ENCODE data around the gene GGTLC1.
"Not testable (repeated sequence)": the region's sequence is repeated elsewhere in the genome, so short reads cannot be mapped to it uniquely, and the experiment has no call there.

GGTLC1 gene

DNA sequence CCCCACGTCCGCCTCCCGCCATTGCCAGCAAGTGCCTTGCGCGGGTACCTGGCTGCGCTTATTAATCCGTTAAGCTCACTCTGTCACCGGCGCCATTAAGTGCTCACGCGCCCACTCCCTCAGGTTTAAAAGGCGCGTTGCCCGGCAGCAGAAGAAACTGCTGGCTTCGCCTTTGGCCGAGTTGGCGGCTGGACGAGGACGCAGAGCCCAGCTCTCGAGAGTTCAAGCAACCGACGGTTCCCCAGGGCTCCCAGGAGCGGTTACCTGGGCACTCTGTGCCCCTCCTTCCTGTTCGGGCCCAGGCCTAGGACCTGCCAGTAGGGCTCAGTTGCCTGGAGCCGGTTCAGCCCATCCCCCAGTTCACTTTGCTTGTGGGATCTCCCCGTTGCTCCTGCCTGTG lies at the start of gene GGTLC1:
TSS of gene GGTLC1 (minus strand) at position 219 of the 400 bp plus-strand sequence. CDS start 2,168 bp downstream, outside the sequence.
- no peak for DNase-seq

DNA sequence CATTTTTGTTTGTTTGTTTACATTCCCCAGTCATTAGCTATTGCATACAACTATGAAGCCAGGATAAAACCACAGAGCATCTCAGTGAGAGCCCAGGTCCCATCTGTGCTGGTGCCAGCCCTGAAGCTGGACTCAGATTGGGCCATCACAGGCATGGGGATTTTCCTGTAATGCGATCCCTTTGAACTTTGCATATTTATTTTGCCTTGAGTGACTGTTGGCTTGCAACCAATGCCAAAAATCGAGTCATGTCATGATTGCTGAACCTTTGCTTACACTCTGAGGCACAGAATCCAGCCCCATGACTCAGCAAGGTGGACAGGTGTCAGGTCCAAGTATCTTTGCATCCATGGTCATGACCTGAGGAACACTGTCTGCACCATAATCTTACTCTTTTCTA lies 46.2 kb upstream of the GGTLC1 start:
- DNase-seq: no peak

DNA sequence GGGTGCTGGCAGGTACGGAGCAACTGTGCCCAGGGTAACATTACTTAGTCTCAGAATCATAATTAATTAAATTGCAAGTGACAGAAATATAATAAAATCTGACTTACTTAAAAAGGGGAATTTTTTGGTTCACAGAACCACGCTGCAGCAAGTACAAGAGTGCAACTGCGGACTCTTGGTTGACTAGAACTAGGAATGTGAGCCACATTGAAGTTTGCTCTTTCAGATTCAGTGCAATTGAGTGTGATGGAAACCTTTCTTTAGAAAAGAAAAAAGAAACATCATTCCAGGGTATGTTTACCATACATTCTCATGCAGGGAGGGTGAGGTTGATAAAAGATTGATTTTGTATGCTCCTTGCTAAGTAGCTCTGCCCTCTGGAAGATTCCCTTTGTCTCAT lies 45.0 kb upstream of the GGTLC1 start:
- DNase-seq: no peak

DNA sequence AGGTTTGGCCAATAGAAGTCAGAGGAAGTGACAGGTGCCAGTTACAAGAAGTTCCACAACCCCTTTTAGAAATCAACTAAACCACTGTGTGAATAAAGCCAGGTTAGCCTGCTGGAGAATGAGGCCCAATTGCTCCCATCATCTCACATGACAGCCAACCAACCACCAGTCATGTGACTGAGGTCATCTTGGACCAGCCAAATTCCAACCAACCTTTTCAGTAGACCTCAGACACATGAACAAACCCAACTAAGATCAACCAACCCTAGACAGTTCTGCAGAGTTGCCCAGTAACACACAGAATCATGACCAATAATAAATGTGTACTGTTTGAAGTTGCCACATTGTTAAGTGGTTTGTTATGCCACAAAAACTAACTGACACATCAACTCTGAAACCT lies 44.6 kb upstream of the GGTLC1 start:
- no peak for DNase-seq

DNA sequence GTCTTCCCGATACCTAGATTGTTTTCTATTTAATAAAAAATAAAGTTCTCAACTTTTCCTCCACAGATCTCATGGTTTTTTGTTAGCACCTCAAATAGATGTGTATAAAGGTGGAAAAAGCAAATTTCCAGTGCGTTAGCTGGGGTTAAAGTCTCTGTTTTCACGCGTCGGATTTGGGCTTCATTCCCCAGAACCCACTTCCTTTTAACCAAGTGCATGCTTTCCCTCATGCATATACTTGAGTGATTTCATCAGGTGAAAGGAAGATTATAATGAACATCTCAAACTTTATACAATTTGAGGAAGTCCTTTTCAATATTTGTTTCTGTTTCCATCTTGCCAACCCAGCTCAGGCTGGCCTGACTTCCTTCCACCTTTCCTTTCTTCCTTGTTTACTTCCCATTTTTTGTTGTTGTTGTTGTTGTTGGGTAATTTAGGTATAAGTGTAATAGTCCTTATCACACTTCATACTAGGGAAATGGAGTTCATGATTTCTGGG lies 43.9 kb upstream of the GGTLC1 start:
- no peak for DNase-seq

DNA sequence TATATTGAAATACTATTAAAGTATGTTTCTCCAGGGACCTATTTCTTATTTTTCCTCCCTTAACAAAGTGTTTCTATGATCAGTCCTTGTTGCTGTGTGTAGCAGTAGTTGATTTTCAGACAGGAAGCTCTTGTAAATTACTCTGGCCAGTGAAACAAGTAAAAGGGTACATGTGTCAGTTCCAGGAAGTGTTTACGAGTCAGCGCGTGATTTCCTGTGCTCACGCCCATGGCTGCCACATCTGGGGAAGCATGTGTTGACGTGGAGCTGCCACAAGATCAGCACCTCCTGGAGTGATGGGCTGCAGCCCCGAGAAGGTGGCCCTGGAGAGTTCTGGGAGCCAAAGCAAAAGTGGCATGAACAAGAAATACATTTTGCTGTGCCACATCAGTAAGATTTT lies 38.6 kb upstream of the GGTLC1 start:
- DNase-seq: peak; percentile 33

DNA sequence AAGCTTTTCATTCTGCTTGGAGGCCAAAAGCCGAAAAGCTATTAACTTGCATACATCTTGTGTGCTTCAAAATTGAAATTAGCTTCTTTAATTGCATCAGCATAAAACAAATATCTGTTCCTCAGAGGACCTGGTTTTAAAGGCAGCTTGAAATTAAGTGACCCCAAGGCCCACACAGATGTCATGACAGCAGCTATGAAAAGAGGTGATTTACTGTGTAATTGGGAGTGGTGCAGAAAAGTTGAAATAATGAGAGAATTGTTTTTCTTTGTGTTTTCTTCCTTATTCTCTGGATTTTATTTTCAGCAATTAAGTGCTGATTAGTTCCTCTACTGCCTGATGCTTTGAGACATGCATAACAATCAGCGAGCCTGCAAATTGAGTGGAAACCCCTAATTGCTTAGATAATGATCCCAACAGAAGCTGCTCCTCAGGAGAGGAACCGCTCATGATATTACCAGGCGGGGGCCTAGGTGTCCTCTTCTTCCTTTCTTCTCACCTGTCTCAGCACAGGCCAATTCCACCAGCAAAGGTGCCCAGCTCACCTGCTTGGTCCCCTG lies 34.1 kb upstream of the GGTLC1 start:
- DNase-seq: no peak

DNA sequence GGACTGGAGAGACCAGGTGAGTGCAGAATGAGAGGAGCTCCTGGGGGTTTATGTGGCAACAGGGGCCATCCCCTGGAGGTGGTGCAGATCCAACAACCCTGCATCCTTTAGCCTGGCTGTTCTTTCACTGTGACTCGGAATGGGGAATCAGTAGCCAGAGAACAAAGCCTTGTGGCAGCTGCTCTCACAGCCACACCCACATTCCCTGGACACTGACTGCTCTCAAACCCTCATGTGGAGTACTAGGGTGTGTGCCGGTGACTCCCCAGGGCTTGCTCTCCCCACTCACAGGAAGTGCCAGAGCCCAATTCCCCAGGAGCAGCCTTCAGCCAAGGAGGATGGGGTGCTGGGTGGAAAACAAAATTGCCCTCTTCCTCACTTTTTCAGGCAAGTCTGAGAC lies 30.2 kb upstream of the GGTLC1 start:
- no peak for DNase-seq

DNA sequence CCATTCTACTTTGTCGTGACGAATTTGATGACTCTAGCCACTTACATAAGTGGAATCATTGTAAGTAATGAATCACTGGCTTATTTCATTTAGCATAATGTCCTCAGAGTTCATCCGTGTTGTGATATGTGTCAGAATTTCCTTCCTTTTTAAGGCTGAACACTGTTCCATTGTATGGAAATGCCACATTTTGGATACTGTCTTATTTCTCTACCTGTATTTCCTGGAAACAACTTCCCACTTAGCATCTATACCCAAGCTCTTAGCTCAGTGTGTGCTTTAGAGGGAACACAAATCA lies 28.8 kb upstream of the GGTLC1 start:
- DNase-seq: no peak

DNA sequence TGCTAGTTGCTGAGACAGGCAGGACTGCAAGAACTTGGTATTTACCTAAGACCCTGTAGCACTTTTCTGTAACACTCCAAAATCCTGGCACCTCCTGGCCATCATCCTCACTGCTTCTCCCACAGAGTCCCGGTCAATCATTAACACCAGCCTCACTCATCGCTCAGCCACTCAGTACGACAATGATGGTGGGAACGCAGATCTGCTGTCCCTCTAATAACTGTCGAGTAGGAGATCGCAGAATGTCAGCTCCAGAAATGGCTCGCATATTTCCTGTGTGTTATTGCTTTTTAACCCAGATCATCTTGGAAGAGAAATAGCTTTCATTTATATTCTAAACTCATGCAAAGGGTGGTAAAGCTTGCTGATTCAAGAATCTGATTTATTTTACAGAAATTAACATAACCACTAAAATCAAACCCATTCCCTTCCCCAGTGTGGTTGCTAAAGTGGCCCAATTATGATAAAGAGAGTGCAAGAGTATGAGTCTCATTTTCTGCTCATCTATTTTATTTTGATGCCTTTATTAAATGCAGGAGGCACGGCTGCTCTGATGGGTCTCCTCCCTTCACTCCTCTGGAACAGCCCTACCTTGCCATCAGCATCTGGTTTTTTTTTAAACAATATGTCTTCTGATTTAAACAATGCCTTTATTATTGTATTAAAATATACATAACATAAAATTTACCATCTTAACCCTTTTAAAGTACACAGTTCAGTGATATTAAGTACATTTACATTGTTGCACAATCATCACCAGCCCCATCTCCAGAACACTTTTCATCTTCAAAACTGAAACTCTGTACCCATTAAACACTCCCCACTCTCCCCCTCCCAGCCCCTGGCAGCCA lies 28.3 kb upstream of the GGTLC1 start:
- DNase-seq: no peak

DNA sequence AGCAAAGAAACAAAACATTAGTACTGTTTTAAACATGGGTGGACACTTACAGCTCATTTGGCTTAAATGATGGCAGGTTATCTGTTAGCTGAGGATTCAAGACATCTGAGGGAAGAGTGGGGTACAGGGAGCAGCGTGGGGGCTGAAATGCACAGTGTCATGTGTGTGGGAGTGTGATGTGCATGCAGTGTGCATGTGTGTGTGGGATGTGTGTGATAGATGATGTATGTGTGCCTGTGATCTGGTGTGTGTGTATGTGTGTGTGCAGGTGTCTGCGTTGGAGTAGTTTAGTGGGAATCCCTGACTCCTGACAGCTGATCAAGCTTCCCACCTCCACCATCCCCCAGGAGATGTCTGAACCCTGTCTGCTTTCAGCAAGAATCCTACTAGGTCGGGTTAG lies 25.4 kb upstream of the GGTLC1 start:
- no peak for DNase-seq

DNA sequence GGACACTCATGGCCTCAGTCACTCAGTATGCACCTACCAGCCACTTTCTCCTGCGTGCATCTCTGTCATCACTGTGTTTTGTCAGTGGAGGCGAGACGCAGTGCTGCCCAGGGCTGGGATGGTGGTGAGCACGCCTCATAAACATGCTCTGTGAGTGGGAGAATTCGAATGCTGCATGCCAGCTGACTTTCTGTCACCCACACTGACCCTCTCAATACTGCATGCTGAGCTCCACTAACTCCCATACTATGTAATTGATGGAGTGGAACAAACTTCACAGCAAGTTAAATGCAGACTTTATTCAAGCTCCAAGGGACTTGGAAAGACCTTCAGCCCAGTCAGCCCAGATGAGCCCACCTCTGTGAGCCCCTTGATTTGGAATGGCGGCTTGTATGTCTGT lies 22.7 kb upstream of the GGTLC1 start:
- no peak for DNase-seq

DNA sequence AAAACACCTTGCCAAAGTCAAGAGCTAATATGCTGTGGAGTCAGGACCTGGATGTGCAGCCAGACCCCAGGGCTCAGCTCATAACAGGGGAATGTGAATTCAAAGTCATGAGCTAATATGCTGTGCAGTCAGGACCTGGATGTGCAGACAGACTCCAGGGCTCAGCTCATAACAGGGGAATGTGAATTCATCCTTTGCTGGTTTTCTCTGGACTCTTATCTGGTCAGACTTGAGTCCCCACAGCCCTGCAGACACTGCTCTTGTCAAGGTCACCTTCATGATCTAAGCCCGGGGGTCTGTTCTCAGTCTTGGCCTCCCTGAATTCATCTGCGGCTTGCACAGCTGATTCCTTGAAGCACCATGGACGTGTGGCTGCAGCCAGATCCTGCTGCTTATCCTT lies 19.2 kb upstream of the GGTLC1 start:
- no peak for DNase-seq

DNA sequence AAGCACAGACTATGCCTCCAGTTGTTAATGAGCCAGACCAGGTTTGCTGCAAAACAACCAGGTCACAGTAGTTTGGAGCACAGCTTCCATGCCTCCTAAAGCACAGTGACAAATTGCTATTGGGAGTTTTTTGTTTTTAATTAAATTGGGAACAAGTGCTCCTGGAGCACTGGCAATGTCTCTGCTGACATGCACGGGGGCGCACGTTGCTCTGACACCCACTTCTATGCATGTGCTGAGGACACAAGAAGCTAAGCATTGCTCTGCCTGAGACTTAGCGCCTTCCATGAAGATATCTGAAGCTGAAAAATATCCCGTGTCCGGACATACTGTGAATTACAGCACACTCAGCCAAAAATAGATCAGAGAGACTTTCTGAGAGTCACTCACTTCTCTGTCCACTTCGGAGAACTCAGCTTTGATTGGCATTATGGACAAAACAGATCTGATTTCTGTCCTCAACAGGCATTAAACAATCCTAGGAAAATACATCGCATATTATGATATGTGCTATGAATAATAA lies 18.6 kb upstream of the GGTLC1 start:
- DNase-seq: no peak

DNA sequence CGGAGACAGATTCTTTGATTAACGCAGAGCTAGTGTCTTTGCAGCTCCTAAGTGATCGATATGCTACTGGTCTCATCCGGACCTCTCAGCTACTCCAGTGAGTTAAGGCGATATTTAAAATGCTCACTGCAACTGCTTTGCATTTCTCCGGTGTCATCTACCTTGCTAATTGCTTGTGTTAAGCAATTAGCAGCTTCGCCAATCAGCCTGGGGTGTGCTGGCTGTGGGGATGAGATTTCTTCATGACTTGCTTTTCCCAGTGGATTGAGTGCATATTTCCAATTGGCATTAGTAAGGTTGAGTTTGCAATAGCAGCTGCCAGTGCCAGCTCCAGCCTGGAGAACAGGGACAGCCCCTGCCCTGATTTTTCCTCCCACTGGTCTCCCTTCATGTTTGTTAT lies 18.0 kb upstream of the GGTLC1 start:
- DNase-seq: no peak

DNA sequence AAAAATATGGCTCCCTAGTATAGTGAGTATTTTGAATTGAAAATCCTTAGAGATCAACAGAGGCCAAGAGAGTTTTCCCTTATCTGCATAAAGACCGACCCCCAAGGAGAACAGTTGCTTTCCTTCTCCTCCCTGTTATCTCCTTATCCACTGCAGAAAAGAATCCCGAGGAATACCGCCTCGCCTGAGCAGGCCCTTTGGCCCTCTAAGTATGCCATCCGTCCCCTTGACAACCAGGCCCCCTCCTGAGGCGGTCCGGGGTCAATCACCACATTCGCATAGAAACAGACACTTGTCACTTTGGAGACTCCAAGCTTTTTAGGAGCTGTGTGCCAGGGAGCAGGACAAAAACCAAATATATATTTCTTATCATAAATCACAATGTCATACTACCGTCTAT lies 15.9 kb upstream of the GGTLC1 start:
- DNase-seq: no peak

DNA sequence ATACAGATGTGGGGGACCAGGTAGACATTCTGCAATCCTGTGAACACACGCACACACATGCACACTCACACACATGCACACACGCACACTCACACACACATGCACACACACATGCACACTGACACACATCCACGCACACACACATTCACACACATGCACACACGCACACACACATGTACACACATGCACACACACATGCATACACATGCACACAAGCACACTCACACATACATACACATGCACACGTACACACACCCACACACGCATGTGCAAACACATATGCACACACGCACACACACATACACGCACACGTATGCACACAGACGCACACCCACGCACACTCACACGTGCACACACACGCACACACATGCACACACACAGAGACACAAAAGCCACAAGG lies 14.3 kb upstream of the GGTLC1 start:
- no peak for DNase-seq

DNA sequence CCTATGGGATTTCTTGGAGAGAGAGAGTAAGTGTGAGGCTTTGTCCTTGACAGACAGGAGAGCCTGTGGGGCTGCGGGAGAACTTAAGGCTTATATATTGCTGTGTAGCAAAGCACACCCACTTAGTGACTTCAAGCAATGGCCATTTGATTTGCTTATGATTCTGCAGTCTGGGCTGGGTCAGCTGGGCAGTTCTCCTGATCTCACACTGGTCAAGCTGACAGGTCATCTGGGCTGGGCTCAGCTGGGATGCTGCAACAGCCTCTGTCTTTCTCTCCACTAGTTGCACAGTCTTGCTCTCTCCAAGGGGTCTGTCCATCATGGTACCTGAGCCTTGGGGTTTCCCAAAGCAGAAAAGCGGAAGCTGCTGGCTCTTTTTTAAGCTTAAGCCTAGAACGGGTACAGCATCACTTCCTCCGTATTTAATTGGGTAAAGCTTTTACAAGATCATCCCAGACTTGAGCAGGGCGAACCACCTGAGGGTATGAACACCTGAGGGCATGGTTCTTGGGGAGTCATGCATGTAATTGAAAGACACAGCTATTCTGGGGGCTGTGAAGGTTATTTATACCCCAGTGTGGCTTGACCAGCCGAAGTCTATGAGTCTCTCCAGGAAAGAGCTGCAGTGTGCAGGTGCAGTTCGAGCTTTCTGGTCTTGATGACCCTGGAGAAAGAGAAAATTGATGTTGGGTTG lies 13.3 kb upstream of the GGTLC1 start:
- no peak for DNase-seq

DNA sequence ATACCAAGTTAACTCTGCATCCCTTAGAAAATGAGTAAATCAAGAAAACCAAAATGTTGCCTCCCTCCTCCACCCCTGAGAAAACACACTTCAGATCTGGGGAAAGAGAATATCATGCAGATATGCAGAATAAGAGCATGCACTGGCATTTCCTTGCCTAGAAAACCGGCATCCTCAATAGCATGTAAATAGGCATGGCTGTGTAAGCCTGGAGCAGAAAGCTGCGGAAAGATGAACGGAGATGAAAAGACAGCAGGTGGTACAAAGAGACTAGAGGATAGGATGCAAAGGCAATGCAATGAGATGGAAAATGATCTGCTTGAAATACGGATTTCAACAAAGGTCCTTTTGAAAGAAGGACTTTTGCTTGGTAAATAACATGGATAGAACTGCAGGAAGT lies 10.3 kb upstream of the GGTLC1 start:
- no peak for DNase-seq

DNA sequence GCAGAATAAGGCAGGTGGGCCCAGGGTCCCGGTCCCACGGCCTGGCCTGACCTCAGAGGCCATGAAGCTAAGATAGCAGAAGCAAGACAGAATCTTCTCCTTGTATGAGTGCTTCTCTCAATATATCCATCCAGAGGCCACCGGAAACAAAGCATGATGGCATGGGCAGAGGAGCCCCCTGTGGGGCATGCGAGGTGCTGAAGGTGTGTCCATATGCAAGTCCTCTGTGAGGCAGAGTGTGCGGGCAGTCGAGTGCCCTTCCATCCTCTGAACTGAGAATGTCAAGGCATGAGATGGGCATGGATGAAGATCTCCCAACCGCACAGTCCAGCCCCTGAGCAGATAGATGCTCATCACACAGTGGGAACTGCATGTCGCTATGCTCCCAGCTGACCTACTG lies 9.8 kb upstream of the GGTLC1 start:
- no peak for DNase-seq

DNA sequence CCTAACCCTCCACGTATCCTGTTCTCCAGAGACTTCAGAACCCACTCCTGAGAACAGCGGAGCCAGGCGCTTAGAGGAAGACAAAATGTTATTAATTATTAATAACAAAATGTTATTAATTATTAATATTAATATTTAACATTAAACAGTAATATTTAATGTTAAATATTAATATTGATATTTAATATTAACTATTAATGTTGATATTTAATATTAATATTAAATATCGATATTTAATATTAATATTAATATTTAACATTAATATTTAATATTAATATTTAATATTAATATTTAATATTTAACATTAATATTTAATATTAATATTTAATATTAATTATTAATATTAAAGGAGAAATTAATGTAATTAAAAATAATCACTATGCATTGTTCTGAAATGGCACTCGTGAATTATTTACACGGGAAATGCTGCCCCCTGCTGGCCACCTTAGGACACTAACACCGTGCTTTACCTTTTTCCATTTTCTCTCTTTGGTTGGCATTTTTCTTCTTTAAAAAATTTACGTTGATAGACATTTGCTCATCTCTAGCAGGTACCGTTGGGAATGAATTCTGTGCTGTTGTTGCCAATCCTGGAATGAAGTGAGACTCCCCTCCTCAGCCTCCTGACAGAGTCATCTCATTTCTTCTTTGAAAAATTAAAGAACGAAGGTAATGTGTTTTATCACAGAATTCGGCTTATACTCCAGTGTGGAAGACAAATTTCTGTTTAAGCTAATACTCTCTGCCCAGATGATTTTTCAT lies 7.5 kb upstream of the GGTLC1 start:
- DNase-seq: peak; percentile 67

DNA sequence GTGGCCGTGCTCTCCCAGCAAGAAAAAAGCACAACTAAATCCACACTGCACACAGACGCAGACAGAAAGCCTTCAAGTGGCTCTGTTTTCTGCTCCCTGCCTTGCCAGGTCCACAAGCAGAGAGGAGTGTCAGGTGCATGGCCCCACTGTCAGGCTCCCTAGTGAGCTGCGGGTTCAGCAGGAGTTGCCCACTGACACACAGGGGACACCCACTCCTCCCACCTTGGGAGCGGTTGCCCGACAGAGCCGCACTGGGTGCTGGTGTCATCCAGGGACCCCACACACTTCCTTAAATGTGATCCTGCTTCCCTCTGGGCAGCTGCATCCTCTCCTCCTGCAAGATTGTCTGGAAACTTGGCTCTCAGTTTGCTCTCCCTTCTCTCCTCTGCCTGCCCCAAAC lies 6.7 kb upstream of the GGTLC1 start:
- DNase-seq: not testable (repeated sequence)

DNA sequence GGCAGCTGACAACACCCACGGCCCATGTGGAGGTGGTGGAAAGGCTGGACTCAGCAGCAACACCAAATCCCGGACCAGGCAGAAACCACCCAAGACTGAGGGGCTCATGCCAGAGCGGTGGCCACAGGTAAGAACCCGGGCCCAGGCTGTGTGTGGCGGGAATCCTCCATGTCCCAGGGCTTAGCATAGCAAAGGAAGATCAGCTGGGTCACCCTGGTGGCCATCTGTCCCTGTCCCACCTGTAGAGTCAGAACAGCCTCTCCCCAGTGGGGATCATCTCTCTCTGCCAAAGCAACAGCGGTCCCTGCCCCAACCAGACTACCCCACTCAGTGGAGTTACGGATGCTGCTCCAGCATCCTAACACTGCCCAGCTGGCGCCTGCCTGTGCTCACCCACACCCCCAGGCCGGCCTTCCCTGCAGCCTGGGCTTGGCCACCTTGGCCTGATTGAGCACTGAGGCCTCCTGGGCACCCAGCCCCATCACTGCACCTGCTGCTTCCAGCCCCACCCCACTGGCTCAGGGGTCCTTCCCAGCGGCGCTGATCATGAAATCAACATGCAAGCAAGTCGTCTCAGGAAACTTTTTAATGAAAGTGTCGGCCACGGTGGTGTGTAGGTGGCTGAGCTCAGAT lies 5.5 kb upstream of the GGTLC1 start:
- not testable (repeated sequence) for DNase-seq
